IPS DF 19.7 (cell line): ENCODE measurements around the gene MPST.

Experiments
- DNase-seq: peaks from one replicate; pipeline ENCODE4 v3.0.0-alpha.2; 2013; ENCODE audit warnings: low read depth, low spot score

The MPST gene

DNA sequence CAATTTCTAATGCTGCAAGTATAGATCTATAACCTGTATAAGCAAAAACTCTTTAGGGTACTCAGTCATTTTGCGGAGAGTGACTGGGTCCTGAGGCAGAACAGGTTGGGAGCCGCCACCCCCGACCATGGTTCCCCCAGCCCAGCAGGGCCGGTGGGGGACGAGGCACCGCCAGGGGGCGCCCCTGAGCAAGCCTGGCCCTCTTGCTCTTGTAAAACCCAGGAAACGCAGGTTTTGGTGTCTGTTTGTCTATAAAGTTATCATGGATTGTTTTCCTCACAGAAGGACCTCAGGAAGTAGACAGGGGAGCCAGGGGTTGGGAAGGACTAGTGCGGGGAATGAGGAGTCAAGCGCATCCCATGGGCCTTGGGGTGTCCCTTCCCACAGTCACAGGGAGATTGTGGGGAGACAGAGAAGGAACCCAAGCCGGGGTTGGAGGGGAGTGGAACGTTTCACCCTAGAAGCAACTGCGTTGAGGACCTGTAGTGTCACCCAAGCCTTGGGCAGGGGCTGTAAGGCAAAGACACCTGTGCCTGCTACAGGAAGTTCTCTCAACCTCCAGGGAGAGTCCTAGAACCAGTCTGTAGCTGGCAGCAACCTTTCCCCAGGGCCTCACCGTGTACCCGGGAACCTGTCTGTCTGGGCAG is 58.4 kb downstream of the MPST start:
- no peak for DNase-seq

DNA sequence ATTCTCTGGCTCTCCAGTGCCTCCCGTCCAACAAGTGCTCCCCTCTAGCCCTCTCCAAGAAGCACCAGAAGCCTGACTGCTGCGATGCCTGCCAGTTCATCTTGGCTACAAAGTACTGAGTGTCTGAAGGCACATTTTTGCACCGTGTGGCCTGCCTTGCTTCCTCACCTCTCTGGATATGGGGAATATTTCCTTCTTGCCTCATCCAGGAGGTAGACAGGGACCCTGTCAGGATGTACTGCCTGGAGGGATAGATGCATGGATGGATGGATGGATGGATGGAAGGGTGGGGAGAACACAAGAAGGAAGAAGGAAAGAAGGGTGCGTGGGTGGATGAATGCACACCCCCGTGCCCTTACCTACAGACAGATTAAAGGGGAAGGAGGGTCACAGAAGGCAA is 59.6 kb downstream of the MPST start:
- DNase-seq, result no peak
